ENCODE data around the gene OR2T12.

- TF ChIP-seq, protein P1, sequence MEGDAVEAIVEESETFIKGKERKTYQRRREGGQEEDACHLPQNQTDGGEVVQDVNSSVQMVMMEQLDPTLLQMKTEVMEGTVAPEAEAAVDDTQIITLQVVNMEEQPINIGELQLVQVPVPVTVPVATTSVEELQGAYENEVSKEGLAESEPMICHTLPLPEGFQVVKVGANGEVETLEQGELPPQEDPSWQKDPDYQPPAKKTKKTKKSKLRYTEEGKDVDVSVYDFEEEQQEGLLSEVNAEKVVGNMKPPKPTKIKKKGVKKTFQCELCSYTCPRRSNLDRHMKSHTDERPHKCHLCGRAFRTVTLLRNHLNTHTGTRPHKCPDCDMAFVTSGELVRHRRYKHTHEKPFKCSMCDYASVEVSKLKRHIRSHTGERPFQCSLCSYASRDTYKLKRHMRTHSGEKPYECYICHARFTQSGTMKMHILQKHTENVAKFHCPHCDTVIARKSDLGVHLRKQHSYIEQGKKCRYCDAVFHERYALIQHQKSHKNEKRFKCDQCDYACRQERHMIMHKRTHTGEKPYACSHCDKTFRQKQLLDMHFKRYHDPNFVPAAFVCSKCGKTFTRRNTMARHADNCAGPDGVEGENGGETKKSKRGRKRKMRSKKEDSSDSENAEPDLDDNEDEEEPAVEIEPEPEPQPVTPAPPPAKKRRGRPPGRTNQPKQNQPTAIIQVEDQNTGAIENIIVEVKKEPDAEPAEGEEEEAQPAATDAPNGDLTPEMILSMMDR (conservative IDR thresholded peaks at IDR 0.05; ENCODE audit: low read depth in 2 of 2) = no peak
- no peak for TF ChIP-seq POLR2AphosphoS5 (IDR thresholded peaks at IDR 0.05; ENCODE audit: low read depth)
- TF ChIP-seq REST (IDR thresholded peaks at IDR 0.05; ENCODE audit: unreplicated experiment) = no peak
- TF ChIP-seq EZH2phosphoT487 (IDR thresholded peaks at IDR 0.05; ENCODE audit: unreplicated experiment) = no peak
- no peak for TF ChIP-seq EZH2 (IDR thresholded peaks at IDR 0.05; ENCODE audit: low read depth, unreplicated experiment)
- no peak for TF ChIP-seq CREB1 (CRISPR knock-in tag; IDR thresholded peaks at IDR 0.05; ENCODE audit: low read depth)
- TF ChIP-seq JUNB (IDR thresholded peaks at IDR 0.05; ENCODE audit: unreplicated experiment) = no peak
Measured at GRCh38 chr1:248268178-248268577, 35.0 kb downstream of the OR2T12 start.

Measured in GM23338 (cell line).